Measurements from ENCODE around the gene NBAS.
"Not testable (repeated sequence)": the region's sequence is repeated elsewhere in the genome, so short reads cannot be mapped to it uniquely, and the experiment has no call there.

NBAS gene

DNA sequence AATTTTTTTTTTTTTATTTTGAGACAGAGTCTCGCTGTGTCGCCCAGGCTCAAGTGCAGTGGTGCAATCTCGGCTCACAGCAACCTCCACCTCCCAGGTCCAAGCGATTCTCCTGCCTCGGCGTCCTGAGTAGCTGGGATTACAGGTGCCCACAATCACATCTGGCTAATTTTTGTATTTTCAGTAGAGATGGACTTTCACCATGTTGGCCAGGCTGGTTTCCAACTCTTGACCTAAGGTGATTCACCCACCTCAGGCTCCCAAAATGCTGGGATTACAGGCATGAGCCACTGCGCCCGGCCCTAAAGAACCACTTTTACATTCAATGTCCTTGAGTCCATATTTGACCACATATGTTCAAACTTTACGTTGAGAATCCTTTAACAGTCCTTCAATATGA lies 156.6 kb downstream of the NBAS start:
- DNase-seq = not testable (repeated sequence)

DNA sequence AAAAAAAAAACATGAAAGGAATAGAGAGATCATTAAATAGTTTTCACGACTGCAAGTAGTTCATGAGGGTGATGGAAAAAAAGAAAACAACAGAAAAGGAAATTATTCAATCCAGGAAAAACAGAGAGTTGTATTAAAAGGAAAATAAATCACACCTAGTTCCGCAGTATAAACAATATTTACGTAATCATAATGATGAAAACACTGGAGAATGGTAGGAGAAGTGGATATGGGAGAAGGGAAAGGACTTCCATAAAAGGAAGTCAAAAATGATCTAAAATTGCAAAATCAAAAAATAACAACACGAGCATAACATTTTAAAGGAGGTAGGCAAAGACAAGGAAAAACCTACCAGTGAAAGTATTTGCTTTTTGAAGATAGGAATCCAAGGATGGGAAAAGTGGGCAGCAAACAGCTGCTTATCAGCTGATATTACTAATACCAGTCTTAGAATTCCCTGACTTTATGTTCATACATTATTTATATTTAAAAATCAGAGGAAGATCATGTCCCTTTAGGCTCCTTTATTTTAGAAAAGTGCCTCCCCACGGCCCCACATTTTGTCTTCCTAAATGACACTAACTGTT lies 160.8 kb downstream of the NBAS start:
- DNase-seq = no peak

DNA sequence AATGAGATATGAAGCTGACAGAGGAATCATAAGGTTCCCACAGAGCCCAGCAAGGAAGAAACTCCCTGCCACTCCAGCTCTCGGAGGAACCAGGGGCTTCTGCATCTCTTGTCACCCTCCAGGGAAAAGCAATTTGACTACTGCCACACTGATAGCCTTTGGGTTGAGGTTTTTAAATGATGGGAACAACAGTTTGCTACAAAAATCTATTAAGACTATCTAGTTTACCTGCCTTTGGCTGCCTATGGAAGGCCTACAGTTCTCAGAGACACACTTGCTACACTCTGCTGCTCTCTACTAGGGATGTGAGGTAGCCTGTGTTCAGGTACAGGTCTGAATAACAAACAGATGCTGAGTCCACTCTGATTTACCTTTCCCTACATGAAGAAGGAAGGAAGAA lies 161.9 kb downstream of the NBAS start:
- no peak for DNase-seq

DNA sequence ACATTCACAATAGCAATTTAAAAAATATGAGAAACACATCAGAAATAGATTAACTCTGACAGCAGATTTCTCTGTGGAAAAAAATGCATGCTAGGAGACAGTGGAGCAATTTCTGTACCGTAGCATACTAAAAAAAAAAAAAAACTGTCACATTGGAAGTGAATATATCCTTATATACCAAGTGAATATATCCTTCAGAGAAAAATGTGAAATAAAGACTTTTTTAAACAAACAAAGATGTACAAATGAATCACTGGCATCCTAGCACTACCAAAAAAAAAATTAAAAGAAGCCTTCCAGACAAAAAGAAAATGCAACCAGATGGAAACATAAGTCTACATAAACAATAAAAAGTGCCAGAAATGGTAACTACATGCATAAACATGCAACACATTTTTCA lies 169.4 kb downstream of the NBAS start:
- DNase-seq = no peak

DNA sequence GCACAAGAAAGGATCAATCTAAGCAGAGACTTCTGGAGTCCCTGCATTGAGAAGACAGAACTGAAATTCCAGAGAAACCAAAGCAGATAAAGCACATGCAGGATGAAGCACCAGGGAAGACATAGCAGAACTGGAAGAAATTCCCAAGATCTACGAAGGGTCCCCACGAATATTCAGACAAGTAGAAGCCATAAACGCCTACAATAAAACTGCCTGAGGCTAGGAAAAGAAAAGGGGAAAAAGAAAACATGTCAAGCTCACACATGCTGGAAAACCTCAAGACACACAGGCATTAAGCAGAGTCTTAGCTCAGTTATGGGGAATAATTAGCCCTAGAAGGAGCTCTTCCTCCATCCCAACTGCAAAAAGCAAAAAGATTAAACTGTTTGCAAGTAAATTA lies 171.2 kb downstream of the NBAS start:
- no peak for DNase-seq

DNA sequence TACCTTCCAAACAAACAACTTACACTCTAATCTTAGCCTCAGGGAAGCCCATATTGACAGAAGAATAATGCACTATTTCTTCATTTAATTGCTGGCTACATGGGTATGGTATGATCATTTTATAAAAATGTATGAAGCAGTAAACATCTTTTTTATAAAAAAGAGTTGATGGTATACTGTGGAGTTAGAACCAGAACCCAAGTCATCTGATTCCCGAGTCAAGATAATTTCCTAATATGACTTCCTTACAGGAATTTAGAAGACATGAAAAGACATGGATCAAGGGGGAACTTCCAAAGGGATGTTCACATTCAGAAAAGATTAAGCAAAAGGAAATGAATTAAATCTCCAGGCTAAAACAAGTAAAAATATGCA lies 171.8 kb downstream of the NBAS start:
- no peak for DNase-seq

DNA sequence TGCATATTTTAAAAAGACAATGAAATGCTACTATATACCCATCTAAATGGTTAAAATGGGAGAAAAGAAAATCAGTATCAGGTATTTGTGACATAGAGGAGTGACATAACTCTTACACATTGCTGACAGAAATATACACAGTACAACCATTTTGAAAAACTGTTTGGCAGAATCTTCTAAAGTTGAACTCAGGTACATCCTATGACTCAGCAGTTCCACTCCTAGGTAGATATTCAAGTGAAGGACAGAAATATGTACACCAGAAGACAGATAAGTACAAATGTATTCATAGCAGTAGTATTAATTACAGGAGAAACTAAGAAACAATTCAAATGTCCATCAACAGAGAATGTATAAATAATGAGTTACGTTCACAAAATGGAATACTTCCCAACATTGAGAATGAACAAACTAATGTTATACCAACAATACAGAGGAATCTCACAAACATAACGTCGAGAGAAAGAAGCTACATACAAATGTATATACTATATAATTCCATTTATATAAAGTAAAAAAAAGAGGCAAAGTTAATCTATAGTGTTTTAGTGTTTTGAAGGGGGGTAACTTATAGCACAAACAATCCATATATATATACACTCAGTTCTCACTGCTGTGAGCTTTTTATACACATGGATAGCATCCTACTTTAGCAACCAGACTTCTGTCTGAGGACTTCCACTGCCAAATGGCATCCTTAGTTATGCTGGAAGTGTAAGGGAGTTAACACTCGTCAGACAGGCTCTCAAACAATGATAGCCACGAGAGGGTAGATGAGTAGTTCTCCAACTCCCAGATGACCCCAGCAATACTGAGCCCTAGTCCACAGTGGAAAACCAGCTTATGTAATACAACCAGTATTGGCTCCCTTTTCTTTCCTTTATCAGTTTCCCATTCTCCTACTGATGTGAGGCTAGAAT lies 172.5 kb downstream of the NBAS start:
- DNase-seq = no peak

DNA sequence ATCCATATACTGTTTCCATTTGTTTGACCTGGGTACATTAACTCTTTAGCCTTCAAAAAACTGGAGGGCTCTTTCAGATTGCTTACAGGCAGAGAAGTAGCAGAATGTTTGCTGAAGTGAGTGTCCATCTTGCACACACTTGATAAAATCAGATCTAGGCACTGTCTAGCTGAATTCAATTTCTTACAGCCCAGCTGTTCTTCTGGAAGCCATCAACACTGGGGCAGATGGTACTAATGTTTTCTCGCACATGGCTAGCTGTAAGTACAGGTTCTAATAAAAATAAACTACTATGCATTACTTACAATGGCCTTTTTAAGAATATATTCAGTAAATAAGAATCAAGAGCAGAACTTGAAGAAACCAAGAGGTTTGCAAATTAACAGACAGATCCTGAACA lies 175.9 kb downstream of the NBAS start:
- no peak for DNase-seq

DNA sequence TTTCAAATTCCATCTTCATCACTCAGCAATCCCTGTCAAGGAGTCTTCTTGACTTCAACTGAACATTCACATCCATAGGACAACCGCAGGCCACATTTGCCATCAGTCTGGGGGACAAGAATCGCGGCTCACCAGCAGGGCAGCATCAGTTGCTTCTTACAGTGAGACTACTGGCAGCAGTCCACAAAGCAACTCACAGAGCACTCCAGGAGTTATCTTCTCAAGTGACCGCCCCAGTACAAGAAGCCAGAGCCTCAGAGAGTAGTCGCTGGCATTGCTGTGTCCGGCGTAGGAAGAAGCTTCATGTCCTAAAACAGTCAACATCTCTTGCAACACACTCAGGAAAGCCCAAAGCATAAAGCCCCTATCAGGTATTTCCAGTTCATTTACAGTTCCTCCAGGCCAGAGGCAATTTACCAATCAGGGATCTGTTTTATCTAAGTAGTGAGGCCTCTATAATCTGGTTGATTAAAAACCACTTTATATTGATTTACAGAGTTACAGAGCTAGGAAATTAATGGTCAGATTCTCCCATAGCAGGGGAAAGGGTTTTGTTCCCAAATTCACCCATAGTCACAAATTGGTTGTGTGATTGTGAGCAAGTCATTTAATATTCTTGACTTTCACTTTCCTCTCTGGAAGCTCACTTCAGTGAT lies 177.3 kb downstream of the NBAS start:
- DNase-seq = no peak

DNA sequence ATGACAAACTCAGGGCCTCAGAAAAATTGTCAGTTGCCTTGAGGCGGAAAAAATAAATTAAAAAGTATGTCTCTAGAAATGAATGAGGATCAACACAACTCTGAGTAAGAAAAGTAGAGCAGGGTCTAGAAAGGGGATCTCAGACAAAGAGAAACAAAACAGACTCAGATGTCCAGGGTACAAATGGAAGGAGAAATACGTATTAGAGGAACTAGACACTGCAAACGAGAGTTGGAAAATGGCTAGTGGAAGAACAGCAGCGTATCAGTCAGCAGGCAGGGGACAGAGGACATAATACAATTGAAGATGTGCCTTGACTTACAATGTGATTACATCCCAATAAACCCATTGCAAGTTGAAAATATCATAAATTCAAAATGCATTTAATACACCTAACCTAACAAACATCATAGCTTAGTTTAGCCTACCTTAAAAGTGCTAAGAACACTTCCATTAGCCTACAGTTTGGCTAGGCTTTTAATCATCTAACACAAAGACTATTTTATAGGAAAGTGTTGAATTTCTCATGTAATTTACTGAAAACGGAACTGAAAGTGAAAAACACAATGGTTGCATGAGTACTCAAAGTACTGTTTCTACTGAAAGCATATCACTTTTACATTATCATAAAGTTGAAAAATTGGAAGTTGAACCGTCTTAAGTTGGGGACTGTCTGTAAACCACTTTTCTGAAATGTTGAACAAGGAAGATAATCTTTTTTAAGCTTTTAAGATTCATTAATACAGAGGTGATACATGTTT lies 182.8 kb downstream of the NBAS start:
- no peak for DNase-seq

DNA sequence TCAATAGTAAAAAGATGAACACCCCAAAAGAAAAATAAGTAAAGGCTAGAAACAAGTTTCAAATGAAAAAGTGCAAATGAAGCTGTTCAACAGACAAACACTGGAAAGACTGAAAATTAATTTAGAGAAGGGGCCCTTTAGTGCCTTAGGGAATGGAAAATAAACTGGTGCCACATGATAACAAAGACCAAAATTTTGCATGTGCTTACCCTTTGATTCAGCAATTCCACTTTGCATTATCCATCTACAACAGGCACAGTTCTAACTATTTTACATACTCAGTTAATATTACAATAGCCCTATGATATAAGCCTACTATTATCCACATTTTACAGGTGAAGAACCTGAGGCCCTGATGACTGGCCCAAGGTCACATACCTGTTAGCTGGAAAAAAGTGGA lies 183.9 kb downstream of the NBAS start:
- DNase-seq = no peak

DNA sequence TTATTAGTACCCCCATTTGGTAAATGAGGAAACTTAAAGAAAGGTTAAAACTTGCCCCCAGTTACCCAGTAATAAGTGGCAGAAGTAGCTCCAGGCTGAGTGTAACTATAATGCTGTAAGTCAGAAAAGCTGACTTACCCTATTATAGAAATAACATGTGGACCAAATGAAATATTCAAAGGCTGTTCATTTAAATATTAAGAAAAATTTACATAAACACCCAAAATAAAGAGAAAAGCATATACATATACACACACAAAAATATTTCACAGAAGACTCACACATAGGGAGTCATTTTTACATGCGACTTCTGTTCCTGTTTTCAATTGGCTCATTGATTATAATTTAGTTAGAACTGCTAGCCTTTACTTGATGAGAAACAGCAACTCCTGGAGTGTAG lies 189.1 kb downstream of the NBAS start:
- no peak for DNase-seq

DNA sequence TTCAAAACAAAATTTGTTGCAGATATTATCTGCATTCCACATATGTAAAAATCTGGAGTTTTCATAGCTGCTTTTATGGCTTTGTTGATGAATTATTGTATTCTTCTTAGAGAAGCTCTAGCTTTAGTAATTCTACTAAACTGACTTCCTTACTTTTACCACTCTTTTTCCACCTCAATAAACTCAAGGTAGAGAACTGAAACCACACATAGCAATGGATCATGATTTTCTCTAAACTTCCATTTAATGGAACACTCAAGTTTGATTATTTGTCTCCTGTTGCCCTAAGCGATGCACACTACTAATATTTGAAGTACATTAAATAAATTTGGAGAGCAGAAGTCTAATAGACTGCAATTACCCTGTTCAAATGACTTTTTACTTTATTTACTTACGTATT lies 192.0 kb downstream of the NBAS start:
- no peak for DNase-seq

DNA sequence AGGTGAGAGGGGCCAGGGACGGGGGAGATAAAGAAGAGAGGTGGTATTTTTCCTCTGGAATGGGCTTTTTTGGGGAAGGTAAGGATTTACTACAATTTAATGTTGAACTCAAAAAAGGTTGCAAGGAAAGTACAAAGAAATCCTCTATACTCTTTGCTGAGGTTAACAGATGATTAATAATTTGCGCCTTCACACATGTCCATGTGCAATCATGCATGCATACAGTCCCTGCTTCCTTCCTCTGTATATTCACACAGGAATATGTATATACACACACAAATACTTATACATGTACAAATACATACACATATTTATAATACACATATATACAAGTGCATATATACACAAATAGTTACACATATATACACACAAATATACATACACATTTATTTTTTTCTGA lies 193.4 kb downstream of the NBAS start:
- DNase-seq = no peak

DNA sequence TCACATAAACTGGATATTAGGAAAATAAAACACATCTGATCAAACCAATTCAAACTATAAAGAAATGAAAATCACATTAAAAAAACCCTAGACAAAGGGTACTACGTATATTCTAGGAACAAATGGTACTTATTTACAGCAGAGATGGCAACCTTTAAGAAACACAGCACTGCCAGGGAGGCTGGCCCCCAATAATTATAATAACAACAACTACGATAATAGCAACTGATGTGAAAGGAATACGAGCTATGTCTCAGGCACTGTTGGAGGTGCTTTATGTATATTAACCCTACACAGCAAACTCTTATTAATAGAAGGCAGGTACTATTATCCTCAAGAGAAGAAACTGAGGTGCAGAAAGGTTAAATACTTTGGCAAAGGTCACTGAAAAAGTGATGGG lies 193.9 kb downstream of the NBAS start:
- no peak for DNase-seq

DNA sequence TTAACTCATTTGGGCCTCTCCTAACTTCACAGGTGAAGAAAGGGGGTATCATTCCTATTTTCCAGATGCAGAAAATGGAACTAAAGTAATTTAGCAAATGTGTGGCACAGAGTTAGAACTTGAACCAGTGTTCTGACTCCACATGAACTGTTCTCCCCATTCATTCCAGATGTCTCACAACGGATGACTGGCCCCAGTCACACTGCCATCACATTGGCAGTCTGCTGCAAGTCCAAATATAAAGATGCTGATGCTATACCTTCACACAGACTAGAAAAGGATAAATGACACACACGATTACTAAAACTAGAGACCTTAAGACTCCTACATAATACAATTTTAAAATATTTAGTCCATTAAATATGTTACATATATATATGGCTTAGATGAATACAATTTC lies 195.7 kb downstream of the NBAS start:
- DNase-seq = no peak

DNA sequence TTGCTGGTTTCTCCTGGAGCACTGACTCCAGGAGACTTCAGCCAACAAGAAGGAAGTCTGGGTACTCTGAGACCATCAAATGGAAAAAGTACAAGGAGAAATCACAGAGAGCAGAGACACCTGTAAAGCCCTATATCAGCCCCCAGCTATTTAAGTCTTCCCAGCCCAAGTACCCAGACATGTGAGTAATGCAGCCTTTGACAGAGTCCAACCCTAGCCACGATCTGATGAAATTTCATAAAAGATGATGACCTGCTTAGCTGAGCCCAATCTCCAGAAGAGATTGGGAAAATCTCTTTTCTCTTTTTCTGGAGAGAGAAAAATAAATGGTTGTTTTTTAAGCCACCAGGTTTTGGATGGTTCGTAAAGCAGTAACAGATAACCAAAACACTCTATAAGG lies 196.6 kb downstream of the NBAS start:
- DNase-seq = no peak

DNA sequence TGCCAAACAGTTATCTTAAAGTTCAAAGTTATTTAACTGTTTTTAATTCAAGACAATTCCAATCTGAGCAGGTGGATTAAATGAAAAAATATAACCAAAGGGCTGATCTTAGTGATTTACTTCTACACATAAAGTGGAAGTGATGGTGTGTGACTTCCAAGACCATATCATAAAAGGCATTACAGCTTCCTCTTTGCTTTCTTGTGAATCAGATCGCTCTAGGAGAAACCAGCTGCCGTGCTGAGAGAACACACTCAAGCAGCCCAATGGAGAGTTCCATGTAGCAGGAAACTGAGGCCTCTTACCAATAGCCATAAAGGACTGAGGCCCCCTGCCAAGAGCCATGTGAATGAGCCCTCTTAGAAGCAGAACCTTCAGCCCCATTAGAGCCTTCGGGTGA lies 197.4 kb downstream of the NBAS start:
- DNase-seq = no peak

DNA sequence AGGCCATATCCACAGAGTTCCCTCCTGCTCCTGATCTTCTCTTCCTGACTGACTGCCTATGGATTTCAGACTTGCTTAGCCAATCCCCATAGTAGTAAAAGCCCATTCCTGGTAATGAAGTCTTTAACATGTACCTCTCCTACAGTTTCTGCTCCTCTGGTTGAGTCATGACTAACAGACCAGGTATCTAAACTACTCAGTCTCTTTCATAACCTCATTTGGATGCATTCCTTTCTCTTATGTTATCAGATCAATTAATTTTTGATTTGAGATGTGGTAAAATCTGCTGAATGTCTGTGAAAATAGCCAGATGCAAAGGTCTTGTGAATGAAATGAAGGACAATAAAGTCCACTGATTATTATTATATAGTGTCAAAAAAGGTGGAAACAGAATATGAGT lies 198.0 kb downstream of the NBAS start:
- DNase-seq = no peak

DNA sequence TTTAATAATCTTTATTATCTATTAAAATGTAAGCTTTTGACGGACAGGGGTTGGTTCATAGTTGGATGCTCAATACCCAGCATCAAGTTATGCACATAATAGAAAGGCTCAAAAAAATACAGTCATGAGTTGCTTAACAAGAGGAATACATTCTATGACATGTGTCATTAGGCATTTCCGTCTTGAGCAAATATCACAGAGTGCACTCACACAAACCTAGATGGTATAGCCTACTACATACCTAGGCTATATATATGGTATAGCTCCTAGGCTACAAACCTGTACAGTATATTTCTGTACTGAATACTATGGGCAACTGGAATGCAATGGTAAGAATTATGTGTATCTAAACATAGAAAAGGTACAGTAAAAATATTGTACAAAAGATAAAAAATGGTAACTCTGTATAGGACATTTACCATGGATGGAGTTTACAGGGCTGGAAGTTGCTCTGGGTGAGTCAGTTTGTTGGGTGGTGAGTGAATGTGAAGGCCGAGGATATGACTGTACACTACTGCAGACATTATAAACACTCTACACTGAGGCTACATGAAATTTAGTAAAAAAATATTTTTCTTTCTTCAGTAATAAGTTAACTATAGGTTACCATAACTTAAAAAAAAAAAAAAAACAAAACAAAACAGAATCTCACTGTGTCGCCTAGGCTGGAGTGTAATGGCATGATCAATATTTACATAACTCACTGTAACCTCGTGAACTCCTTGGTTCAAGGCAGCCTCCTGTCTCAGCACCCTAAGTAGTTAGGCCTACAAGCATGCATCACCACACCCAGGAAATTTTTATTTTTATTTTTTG lies 201.2 kb downstream of the NBAS start:
- no peak for DNase-seq

DNA sequence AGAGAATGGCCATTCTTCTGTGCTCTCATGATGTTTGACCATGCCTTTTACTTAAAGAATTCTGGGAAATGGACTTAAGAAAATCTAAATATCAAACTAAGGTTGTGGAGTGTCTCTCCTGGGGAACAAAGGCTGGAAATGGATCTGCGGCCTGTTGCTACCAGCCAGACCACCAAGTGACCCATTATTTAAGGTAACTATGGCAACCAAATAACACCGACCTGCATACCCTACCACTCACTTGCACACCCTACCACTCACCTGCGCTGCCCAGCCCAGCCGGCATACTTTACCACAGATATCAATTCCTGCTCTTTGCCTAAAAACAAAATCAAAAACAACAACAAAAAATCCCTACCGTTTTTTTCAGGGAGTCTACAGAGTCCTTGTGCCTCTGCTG lies 203.2 kb downstream of the NBAS start:
- no peak for DNase-seq

DNA sequence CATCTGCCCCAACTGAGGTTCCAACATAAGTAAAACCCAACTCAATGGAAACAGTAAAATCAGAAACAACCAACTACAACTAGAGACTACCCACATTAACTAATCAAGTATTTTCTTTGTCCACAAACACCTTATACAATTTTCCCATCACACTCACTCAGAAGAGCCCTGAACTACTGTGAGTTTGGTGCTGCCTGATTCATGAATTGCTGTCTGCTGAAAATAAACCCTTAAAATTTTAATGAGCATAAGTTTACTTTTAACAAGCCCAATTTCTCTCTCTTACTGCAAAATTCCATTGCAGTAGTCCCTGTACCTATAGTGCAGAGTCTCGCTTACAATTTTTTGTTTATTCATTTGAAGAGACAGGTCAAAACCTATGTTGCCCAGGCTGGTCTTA lies 203.9 kb downstream of the NBAS start:
- DNase-seq = no peak

DNA sequence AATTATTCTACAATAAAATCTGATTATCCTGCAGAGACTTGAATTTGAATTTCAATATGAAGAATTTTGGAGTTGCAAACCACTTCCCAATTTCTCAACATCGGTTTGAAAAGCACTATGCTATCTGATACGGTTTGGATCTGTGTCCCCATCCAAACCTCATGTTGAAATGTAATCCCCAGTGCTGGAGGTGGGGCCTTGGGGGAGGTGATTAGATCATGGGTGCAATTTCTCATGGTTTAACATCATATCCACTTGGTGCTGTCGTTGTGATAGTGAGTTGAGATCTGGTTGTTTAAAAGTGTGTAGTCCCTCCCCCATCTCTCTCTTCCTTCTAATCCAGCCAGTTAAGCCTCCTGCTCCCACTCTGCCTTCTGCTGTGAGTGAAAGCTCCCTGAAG lies 205.7 kb downstream of the NBAS start:
- no peak for DNase-seq
